ENCODE measurements around the gene IL6.
"Not testable (repeated sequence)": the region's sequence is repeated elsewhere in the genome, so short reads cannot be mapped to it uniquely, and the experiment has no call there.

IL6 gene

GRCh38 chr7:22779730-22780323 lies 52.8 kb downstream of the IL6 start:
- DNase-seq = not testable (repeated sequence)

GRCh38 chr7:22781230-22781711 lies 54.3 kb downstream of the IL6 start:
- no peak for DNase-seq
